ENCODE measurements around the gene UNC93A.
"Not testable (repeated sequence)": the region's sequence is repeated elsewhere in the genome, so short reads cannot be mapped to it uniquely, and the experiment has no call there.

Gene UNC93A

DNA sequence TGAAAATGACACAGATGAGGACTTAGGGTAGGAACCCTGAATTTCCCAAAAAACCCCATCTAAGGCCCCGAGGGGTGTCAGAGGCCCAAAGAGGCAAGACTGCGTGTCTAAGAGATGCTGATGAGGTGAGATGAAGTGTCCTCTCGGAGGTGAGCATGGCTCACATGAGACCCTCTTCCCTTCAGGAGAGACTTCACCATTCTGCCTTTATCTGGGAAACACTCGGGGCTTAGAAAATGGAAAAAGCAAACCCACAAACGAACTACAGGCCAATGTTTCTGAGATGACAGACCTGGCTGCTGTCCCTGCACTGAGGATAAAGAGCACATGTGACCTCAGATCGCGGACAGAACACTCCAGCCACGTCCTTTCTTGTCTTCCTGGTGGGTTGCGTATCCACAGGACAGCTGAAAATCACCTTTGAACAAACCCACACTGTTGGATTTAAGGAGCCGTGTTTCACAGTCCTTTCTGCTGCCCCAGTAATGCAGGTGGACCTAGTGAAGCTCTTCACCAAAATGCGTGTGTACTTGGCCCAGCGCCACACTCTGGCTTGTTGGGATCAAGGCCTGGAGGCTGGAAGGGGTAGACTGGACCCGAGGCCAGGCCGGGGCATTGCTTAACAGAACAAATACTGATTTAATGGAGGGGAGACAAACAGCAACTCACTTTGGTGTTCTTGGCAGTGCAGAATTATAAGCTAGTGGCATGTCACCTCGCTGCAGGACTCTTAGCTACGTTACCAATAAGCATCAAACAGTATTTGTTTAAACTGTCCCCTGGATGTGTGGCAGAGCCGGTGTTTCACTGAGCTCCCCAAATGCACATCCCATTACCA lies 18.5 kb downstream of the UNC93A start:
- not testable (repeated sequence) for DNase-seq (ENCODE audit: low read depth in 1 of 2, low spot score in 1 of 2)

DNA sequence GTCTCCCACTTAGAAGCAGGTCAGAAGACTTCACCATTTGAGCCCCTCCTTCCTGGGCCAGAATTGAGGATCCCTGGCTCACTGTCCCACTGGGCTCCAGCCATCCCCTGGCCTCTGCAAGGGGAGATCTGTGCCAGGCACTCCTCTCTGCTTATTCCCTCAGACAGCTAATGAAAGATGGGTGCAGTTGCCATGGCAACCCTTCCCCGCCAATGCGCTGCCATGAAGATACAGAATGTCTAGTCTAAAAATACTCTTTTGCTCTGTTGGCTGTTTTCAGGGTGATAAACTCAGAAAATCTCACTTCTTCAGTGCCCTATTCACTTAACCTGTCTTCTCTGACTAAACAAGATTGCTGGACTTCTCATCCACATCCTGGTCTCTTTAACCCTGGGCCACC lies 20.2 kb downstream of the UNC93A start:
- no peak for DNase-seq (ENCODE audit: low read depth in 1 of 2, low spot score in 1 of 2)

DNA sequence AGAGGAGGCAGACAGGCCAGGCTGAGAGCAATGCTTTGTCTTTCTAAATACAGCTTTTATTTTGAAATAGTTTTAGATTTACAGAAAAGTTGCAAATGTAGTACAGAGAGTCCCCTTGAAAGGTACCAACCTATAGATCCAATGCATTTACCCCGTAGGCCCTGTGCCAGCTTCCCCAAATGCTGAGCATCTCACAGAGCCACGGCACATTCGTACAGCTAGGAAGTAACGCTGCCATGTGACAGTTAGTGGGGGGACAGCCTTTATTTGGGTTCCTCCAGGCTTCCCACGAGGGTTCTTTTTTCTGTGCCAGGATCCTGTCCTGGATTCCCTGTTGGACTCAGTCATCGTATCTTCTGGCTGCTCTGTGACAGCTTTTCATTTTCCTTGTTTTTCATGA lies 20.6 kb downstream of the UNC93A start:
- not testable (repeated sequence) for DNase-seq (ENCODE audit: low read depth in 1 of 2, low spot score in 1 of 2)

DNA sequence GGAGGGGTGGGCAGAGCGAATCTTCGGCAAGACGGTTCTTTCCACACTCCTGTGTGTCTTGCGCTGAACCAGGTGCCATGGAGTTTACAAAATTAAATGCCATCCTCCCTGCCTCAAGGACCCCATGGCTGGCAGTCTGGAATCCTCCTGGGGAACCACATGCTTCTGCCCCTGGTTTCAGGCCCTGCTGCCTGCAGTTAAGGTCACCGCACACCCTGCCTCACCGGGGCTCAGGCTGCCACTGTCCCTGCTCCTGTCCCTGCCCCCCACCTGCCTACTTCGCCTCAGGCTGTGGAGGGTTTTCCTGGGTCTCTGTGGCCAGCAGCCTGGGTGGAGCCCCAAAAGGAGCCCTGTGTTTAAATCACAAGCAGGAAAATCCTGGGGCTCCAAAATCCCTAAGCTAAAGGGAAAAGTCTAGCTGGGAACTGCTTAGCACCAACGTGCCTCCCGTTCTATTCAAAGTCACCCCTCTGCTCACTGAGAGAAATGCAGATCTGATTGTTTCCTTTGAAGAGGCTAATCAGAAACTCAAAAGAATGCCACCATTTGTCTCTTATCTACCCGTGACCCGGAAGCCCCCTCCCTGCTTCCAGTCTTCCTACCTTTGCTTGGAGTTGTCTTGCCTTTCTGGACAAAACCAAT lies 23.2 kb downstream of the UNC93A start:
- no peak for DNase-seq (ENCODE audit: low read depth in 1 of 2, low spot score in 1 of 2)

DNA sequence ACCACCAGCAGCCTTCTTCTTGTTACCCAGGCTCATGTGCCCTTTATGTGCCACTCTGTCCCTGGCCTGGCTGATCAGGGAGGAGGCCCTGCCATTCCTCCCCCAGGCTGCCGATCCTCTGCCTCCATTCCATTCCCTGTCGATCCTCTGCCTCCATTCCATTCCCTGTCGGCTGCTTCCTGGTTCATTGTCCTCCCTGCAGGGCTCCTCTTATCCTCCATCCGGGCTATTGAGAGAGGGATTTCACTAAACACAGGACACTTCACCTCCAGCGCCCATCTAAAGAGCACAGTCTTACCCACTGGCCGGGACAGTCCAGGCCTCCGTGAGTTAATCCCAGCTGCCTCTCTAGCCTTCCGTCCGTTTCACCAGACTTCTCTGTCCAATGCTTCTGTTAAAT lies 26.1 kb downstream of the UNC93A start:
- DNase-seq (ENCODE audit: low read depth in 1 of 2, low spot score in 1 of 2) = no peak

DNA sequence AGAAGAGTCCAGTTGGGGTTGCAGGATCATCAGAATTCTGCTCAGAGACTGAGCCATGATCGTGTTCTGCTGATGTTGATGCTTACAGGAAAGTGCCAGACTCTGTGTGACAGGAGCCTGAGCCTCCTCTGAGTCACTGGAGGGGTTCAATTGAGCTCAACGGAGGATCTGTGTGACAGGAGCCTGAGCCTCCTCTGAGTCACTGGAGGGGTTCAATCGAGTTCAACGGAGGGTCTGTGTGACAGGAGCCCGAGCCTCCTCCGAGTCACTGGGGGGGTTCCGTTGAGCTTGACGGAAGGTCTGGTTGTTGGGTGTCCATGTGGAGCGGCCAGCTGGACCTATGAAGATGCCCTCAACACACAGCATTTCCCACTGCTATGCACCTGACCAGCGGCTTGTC lies 27.2 kb downstream of the UNC93A start:
- DNase-seq (ENCODE audit: low read depth in 1 of 2, low spot score in 1 of 2) = not testable (repeated sequence)

DNA sequence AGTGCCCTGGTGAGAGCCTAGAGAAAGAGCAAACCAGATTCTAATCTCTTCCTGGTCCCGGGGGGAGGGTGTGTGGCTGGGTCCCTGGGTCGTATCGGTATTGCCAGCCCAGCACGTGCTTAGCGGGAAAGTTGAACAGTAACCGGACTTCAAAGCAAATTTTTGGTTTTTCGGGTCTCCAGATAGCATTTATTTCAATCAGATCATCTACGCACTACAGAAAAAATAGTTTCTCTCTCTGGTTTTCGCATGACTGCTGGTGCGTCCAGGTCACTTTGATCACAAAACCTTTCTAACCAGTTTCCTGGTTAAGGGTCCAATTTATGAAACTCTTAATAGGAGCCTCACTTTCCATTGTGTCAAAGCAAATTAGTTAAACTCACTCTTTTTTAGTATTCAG lies 27.7 kb downstream of the UNC93A start:
- DNase-seq (ENCODE audit: low read depth in 1 of 2, low spot score in 1 of 2) = not testable (repeated sequence)

DNA sequence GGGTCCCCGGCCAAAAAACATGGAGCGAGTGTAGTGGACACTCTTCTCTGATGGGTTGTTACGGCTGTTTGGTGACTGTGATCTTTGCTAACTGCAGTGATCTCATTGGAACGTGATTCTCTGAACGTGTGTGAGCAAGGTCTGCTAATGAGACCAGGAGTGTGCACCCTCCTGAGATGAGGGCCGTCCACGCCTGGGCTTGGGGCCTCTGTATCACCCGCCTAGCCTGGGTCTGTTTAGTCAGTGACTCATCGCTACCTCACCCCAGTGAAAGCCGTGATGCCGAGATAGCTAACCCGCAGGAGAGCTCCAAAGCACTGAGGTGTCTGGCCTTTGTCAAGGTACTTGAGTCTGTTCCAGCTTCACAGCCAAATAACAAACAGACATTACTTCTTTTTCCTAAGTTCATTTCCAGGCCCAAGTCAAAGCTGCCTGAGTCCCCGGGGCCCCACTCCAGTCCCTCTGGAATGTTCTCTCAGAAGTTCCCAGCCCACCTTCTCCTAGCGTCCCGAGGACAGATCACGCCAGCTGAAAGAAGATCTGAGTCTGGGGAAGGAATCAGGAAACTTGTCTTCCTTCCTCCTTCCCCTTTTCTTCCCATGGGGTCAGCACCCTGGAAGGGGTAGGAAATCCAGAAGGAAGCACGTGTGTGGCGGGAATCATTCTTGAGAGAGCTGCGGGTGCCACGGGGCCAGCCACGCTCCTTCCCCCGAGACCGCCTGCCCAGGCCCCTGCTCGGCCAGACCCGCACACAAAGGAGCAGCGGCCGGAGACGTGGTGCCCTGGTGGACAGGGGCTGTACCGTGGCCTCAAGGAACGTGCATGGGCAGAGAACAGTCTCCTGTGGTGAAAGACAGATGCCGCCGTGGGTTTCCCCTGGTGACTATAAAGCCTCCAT lies 29.0 kb downstream of the UNC93A start:
- DNase-seq (ENCODE audit: low read depth in 1 of 2, low spot score in 1 of 2) = not testable (repeated sequence)

DNA sequence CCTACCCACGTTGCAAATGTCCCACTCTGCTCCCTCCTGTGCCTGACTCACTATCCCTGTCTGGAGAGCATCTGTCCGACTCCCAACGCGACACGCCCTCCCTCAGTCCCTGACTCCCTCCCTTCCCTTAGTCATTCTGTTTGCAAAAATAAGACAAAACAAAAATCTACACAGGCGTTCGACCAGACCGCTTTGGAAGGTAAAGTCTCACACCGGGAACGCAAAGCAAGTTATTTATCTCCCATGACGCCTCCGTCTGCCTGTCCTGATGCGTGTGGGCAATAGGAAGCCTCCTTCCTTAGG lies 29.6 kb downstream of the UNC93A start:
- not testable (repeated sequence) for DNase-seq (ENCODE audit: low read depth in 1 of 2, low spot score in 1 of 2)

DNA sequence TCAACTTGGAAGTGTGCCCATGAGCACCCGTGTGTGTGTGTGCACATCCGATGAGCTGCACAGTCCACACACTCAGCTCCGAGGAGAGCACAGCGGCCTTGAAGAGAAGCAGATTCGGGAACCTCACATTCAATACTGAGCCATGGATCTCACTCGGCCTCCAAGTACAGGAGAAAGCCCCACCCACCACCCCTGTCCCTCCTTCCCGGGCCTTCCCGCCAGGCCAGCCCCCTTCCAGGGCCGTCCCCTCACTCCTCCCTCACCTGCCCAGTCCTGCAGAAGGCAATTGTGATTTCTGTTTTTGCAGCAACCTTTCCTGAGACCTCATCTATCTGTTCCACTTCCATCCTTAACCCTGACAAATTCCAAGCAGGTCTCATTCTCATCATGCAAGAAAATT lies 30.1 kb downstream of the UNC93A start:
- not testable (repeated sequence) for DNase-seq (ENCODE audit: low read depth in 1 of 2, low spot score in 1 of 2)

DNA sequence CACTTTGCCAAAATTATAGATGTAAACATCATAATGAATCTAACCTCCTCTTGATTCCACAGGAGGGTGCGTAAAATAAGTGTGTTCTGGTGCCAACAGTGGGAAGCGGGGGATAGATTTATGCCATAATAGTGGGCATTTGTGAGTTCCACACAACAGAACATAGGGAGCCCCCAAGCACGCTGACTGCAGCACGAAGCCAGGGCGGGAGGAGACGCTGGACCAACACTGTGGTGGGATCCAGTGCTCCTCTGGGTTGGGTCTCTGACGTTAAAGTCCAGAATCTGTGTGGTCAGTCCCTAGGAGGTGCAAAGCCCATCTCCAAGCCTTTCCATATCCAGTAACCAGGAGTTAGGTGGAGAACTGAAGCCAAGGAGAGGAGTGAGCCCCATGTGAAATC lies 32.0 kb downstream of the UNC93A start:
- DNase-seq (ENCODE audit: low read depth in 1 of 2, low spot score in 1 of 2) = no peak

DNA sequence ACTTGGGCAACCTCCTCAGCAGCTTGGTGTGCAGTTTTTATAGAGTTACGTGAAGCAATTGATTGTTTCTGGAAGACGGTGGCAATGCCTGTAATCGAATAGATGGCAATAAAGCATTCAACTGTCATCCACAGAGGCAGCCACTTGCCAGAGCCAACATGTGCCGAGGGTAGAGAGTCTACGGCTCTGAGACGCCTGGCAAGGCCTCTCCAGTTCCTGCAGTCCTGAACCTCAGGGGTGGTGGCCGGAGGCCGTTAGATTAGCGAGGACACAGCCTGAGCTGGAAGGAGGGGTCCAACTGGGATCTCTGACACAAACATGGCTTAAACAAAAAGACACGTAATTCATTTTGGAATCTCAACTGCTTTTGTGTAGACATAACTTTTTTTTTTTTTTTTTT lies 33.0 kb downstream of the UNC93A start:
- DNase-seq (ENCODE audit: low read depth in 1 of 2, low spot score in 1 of 2) = no peak

DNA sequence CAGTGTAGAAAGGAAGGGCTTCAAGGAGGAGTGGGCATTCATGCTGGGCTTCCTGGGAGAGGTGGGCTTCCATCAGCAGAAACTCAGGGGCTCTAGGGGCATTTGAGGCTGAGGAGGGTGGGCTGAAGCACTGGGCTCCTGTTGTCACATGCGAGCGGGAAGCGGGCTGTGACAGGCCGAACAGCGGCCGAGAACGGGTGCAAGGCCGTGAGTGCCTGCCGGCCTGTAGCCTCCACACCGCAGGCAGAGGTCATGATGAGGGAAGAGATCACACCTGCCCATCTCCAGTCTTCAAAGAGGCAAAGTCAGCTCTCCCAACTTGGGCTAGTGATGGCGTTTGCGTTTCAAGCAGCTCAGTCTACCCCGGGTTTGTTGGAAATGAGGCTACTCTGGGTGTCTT lies 34.7 kb downstream of the UNC93A start:
- DNase-seq (ENCODE audit: low read depth in 1 of 2, low spot score in 1 of 2) = no peak

DNA sequence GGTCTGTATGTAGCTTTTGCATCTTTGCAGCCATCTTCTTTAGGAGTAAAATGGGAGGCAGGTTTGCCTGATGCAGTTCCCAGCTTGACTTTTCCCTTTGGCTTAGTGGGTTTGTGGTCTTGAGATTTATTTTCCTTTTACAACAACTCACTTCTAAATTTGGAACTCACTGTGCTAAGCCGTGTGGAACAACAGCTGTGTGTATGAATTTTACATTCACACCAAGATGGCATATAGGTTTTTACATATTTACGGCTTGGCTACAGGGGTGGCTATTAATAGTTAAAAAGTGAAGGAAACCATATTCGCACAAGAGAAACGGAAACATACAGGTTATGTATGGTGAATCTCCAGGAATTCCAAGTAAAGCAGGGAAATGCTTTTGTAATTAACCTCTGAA lies 36.3 kb downstream of the UNC93A start:
- DNase-seq (ENCODE audit: low read depth in 1 of 2, low spot score in 1 of 2) = no peak

DNA sequence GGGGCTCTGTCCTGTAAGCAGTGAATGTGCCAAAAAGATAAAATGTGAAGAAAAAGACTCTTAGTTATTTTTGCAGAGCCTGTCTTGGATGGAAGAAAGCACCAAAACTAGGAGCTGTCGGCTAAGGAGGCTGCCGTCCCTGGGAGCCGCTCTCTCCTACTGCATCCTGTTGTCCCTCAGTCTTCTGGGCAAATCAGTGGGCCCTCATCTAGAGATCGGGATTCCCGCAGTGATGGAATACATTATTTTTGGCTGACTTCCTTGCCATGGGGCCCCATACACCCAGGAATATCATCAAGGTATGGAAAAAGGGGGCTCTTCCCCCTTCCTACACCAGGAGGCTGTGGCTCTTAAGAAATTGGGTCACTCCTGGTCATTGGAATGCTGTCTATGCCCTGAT lies 37.0 kb downstream of the UNC93A start:
- DNase-seq (ENCODE audit: low read depth in 1 of 2, low spot score in 1 of 2) = no peak

DNA sequence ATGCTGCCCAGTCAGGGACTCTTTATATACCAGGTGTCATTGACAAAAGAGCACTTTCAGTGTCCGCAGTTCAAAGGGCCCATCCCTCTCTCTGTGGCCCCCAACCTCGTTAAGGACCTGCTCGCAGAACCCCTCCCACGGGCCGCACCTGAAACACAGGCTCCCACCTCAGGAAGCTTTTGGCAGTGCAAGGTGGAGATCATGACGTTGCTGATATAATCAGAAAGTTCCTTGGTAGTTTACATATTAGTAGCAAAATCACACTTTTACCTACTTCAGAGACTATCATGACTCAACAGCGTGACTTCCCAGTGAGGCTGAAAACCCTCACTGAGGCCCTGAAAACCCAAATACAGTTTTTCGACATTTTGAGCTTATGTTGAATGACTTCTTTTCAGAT lies 37.9 kb downstream of the UNC93A start:
- DNase-seq (ENCODE audit: low read depth in 1 of 2, low spot score in 1 of 2) = no peak

DNA sequence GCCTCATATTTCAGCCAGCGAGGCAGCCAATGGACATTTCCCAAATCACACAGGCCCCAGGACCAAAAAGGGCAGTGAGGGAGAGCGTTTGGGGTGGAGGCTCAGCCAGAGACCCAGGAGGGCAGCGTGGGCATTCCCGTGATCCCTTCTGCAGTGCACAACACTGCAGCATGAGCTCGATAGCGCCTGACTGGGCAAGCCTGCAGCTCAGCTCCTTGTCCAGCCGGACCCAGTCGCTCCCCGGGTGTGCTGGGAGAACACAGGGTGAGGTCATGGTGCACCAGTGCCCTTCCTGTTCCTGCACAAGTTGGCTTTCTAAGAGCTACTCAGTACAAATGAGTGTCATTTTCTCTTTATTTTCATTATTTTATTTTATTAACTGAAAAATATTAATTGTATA lies 39.6 kb downstream of the UNC93A start:
- DNase-seq (ENCODE audit: low read depth in 1 of 2, low spot score in 1 of 2) = no peak

DNA sequence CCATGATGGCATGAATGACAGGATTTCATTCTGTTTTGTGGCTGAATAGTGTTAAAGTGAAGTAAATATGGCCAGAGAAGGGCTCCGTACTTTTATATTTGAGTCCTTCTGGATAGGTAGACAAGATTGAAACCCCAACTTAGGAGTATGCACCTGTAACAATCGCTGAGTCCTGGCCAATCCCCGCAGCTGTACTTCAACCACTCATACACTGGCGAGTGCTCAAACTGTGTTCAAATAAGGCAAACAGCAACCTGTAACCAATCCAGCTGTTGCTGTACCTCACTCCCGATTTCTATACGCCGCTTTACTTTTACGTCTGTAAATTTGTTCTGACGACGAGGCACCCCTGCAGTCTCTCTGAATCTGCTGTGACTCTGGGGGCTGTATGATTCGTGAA lies 40.5 kb downstream of the UNC93A start:
- no peak for DNase-seq (ENCODE audit: low read depth in 1 of 2, low spot score in 1 of 2)

DNA sequence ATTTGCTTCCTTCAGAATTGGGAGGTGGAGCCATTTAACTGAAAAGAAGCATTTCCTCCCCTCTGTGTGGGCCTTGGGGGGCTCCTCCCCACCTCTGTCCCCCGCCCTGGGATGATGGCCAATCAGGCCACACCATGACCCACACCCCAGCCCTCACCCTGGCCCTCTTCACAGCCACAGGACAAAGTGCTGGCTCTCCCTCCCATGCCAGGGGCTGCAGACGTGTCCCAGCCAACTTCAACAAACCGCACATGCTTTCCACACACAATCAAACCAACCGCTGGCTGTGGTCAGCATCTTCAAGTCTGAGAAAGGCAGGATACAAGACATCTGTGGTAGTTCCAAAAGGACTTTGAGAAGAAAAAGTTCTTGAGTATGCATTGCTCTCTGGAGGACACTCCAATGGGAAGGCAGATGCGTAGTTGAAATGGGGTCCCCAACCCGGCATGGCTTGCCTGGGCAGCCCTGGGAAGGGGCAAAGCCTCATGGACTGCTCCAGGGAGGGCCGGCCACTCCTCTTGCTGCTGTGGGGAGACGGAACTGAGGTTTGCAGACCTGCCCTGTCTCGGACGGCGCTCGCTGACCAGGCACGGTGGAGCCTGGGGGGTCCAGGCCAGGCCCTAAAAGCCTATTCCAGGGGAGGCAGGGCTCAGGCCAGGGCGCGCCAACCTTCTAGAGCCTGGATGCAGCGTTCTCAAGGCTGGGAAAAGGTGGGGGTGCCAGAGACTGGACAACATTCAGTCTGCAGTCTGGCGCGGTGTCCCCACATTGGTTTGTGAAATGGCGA lies 45.9 kb downstream of the UNC93A start:
- no peak for DNase-seq (ENCODE audit: low read depth in 1 of 2, low spot score in 1 of 2)

DNA sequence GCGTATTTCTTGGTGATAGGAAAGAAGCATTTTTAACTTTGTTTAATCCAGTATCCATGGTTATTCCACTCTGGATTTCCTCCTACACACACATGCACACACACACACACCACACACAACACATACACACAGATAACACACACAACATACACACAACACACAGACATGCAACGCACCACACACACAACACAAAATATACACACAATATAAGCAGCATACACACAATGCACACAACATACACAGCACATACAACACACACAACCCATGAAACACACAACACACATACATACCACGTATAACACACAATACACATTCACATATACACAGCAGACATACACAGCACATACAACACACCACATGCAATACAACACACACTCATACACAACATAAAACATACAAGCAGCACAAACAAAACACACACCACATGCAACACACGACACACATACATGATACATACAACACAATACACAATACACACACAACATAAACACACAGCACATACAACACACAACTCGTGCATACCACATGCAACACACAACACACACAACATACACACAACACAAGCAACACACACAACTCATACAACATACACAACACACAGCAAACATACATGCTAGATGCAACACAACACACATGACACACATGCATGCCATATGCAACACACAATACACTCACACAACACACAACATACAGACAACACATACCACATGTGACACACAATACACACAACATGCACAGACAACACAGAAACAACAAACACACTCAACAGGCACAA lies 46.7 kb downstream of the UNC93A start:
- DNase-seq (ENCODE audit: low read depth in 1 of 2, low spot score in 1 of 2) = no peak
